ENCODE data around the gene NRXN3.

The NRXN3 gene

GRCh38 chr14:79413734-79414428 is 1243.7 kb downstream of the NRXN3 start:
- Histone ChIP-seq H3K27ac (ENCODE audit: low read depth, low read length) (no peak overlapping the region), H3K36me3 (ENCODE audit: insufficient read depth, low read length) (no peaks in the 10 kb centered on the region), H3K27me3 (ENCODE audit: insufficient read depth, low read length) (no peaks in the 10 kb centered on the region), H3K4me3 (ENCODE audit: low read length) (no peak overlapping the region), H3K9me3 (ENCODE audit: insufficient read depth, low read depth, low read length) (no peaks in the 10 kb centered on the region), H3K4me1 (ENCODE audit: insufficient read depth, low read length) (peaks cover 14% of the 10 kb centered on the region), H3K9ac (ENCODE audit: low read depth, low read length) (no peak overlapping the region)
- 90% methylated on average over 3 of the region's 4 CpGs for WGBS

DNA sequence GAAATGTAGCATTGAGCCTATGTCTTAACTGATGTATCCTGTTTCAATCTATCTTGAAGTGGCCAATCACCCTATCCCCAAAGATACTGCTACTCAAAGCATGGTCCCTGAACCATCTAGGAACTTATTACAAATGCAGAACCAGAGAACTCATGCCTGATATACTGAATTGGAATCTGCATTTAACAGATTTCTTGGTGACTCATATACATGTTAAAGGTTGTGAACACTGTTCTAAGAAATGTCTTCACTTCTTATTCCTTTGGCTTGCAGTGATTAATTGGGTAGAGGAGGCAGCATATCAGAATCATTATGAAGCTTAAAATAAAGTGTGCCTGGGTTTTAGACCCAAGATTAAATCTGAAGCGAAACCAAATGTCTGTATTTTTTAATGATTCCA is 1245.6 kb downstream of the NRXN3 start:
- Histone ChIP-seq H3K27ac (ENCODE audit: low read depth, low read length) (no peak overlapping the region), H3K9ac (ENCODE audit: low read depth, low read length) (no peak overlapping the region), H3K4me1 (ENCODE audit: insufficient read depth, low read length) (peaks cover 10% of the 10 kb centered on the region; the same call in 1 of the 2 replicates), H3K4me3 (ENCODE audit: low read length) (no peak overlapping the region), H3K9me3 (ENCODE audit: insufficient read depth, low read depth, low read length) (no peaks in the 10 kb centered on the region), H3K27me3 (ENCODE audit: insufficient read depth, low read length) (no peaks in the 10 kb centered on the region), H3K36me3 (ENCODE audit: insufficient read depth, low read length) (no peaks in the 10 kb centered on the region)
- 84% methylated on average over 1 of the region's 1 CpG for WGBS

DNA sequence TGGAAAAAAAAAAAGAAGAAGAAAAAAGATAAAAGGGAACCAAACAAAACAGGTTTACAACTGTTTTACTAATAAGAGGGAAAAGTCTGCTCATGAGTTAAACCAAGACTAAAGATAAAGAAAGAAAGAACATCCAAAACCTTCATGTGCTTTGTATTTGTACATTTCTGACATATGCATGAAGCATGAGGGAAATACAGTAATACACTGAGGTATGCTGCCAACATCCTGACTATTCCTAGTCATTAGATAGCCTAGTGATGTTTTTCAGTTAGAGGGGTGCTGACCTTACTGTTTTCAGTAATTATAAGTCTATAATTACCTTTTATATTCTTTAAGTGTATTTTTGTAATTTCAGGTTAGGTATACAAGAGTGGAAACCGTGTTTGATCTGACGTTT is 1247.8 kb downstream of the NRXN3 start:
- no peaks in the 10 kb centered on the region for H3K27me3 ChIP-seq (ENCODE audit: insufficient read depth, low read length)
- no peaks in the 10 kb centered on the region for H3K36me3 ChIP-seq (ENCODE audit: insufficient read depth, low read length)
- H3K4me3 ChIP-seq (ENCODE audit: low read length): no peak overlapping the region
- no peak overlapping the region for H3K9ac ChIP-seq (ENCODE audit: low read depth, low read length)
- no peak overlapping the region for H3K27ac ChIP-seq (ENCODE audit: low read depth, low read length)
- H3K4me1 ChIP-seq (ENCODE audit: insufficient read depth, low read length): peaks cover 10% of the 10 kb centered on the region; the same call in 1 of the 2 replicates
- no peaks in the 10 kb centered on the region for H3K9me3 ChIP-seq (ENCODE audit: insufficient read depth, low read depth, low read length)
- 91% methylated on average over 2 of the region's 2 CpGs for WGBS

GRCh38 chr14:79418649-79419415 is 1248.7 kb downstream of the NRXN3 start:
- H3K4me3 ChIP-seq (ENCODE audit: low read length): no peak overlapping the region
- H3K27me3 ChIP-seq (ENCODE audit: insufficient read depth, low read length): no peaks in the 10 kb centered on the region
- peaks cover 4% of the 10 kb centered on the region; the same call in 1 of the 2 replicates for H3K4me1 ChIP-seq (ENCODE audit: insufficient read depth, low read length)
- WGBS: 81% methylated on average over 4 of the region's 5 CpGs
- H3K9ac ChIP-seq (ENCODE audit: low read depth, low read length): no peak overlapping the region
- H3K27ac ChIP-seq (ENCODE audit: low read depth, low read length): no peak overlapping the region
- H3K36me3 ChIP-seq (ENCODE audit: insufficient read depth, low read length): no peaks in the 10 kb centered on the region
- no peaks in the 10 kb centered on the region for H3K9me3 ChIP-seq (ENCODE audit: insufficient read depth, low read depth, low read length)

- Histone ChIP-seq H3K27ac (ENCODE audit: low read depth, low read length) (no peak overlapping the region), H3K9me3 (ENCODE audit: insufficient read depth, low read depth, low read length) (no peaks in the 10 kb centered on the region), H3K4me1 (ENCODE audit: insufficient read depth, low read length) (no peaks in the 10 kb centered on the region), H3K9ac (ENCODE audit: low read depth, low read length) (no peak overlapping the region), H3K36me3 (ENCODE audit: insufficient read depth, low read length) (no peaks in the 10 kb centered on the region), H3K4me3 (ENCODE audit: low read length) (no peak overlapping the region), H3K27me3 (ENCODE audit: insufficient read depth, low read length) (no peaks in the 10 kb centered on the region)
- WGBS: 100% methylated on average over 1 of the region's 1 CpG
These were observed 1249.6 kb downstream of the NRXN3 start for GRCh38 chr14:79419571-79420327.

GRCh38 chr14:79420725-79421124 is 1250.6 kb downstream of the NRXN3 start:
- H3K9me3 ChIP-seq (ENCODE audit: insufficient read depth, low read depth, low read length): no peaks in the 10 kb centered on the region
- no peaks in the 10 kb centered on the region for H3K36me3 ChIP-seq (ENCODE audit: insufficient read depth, low read length)
- H3K27me3 ChIP-seq (ENCODE audit: insufficient read depth, low read length): no peaks in the 10 kb centered on the region
- no peak overlapping the region for H3K4me3 ChIP-seq (ENCODE audit: low read length)
- WGBS: 41% methylated on average over 2 of the region's 2 CpGs
- no peak overlapping the region for H3K9ac ChIP-seq (ENCODE audit: low read depth, low read length)
- no peak overlapping the region for H3K27ac ChIP-seq (ENCODE audit: low read depth, low read length)
- H3K4me1 ChIP-seq (ENCODE audit: insufficient read depth, low read length): no peaks in the 10 kb centered on the region

- 88% methylated on average over 1 of the region's 1 CpG for WGBS
- no peak overlapping the region for H3K9ac ChIP-seq (ENCODE audit: low read depth, low read length)
- H3K27ac ChIP-seq (ENCODE audit: low read depth, low read length): no peak overlapping the region
- H3K4me3 ChIP-seq (ENCODE audit: low read length): no peak overlapping the region
- no peaks in the 10 kb centered on the region for H3K36me3 ChIP-seq (ENCODE audit: insufficient read depth, low read length)
- no peaks in the 10 kb centered on the region for H3K27me3 ChIP-seq (ENCODE audit: insufficient read depth, low read length)
- no peaks in the 10 kb centered on the region for H3K4me1 ChIP-seq (ENCODE audit: insufficient read depth, low read length)
- H3K9me3 ChIP-seq (ENCODE audit: insufficient read depth, low read depth, low read length): no peaks in the 10 kb centered on the region
These were observed 1251.6 kb downstream of the NRXN3 start for GRCh38 chr14:79421811-79422210.

GRCh38 chr14:79424462-79424861 is 1254.3 kb downstream of the NRXN3 start:
- no peaks in the 10 kb centered on the region for H3K36me3 ChIP-seq (ENCODE audit: insufficient read depth, low read length)
- H3K27ac ChIP-seq (ENCODE audit: low read depth, low read length): no peak overlapping the region
- H3K9me3 ChIP-seq (ENCODE audit: insufficient read depth, low read depth, low read length): no peaks in the 10 kb centered on the region
- H3K27me3 ChIP-seq (ENCODE audit: insufficient read depth, low read length): no peaks in the 10 kb centered on the region
- H3K9ac ChIP-seq (ENCODE audit: low read depth, low read length): no peak overlapping the region
- WGBS: 100% methylated on average over 1 of the region's 1 CpG
- no peaks in the 10 kb centered on the region for H3K4me1 ChIP-seq (ENCODE audit: insufficient read depth, low read length)
- H3K4me3 ChIP-seq (ENCODE audit: low read length): no peak overlapping the region

GRCh38 chr14:79426103-79426755 is 1256.1 kb downstream of the NRXN3 start:
- H3K4me1 ChIP-seq (ENCODE audit: insufficient read depth, low read length): no peaks in the 10 kb centered on the region
- no peaks in the 10 kb centered on the region for H3K9me3 ChIP-seq (ENCODE audit: insufficient read depth, low read depth, low read length)
- WGBS: 93% methylated on average over 4 of the region's 4 CpGs

GRCh38 chr14:79432640-79433039 is 1262.5 kb downstream of the NRXN3 start:
- 88% methylated on average over 2 of the region's 3 CpGs for WGBS

More at GRCh38 chr14:79426103-79426755, 1256.1 kb downstream of the NRXN3 start:
- Histone ChIP-seq H3K4me3 (ENCODE audit: low read length) (no peak overlapping the region), H3K27me3 (ENCODE audit: insufficient read depth, low read length) (no peaks in the 10 kb centered on the region), H3K9ac (ENCODE audit: low read depth, low read length) (no peak overlapping the region), H3K27ac (ENCODE audit: low read depth, low read length) (no peak overlapping the region), H3K36me3 (ENCODE audit: insufficient read depth, low read length) (no peaks in the 10 kb centered on the region)

More at GRCh38 chr14:79432640-79433039, 1262.5 kb downstream of the NRXN3 start:
- Histone ChIP-seq H3K4me3 (ENCODE audit: low read length) (no peak overlapping the region), H3K36me3 (ENCODE audit: insufficient read depth, low read length) (no peaks in the 10 kb centered on the region), H3K27ac (ENCODE audit: low read depth, low read length) (no peak overlapping the region), H3K27me3 (ENCODE audit: insufficient read depth, low read length) (no peaks in the 10 kb centered on the region), H3K9ac (ENCODE audit: low read depth, low read length) (no peak overlapping the region), H3K9me3 (ENCODE audit: insufficient read depth, low read depth, low read length) (no peaks in the 10 kb centered on the region), H3K4me1 (ENCODE audit: insufficient read depth, low read length) (peaks cover 14% of the 10 kb centered on the region; the same call in 1 of the 2 replicates)

All from HUES64 (cell line).